HEK293 (cell line): ENCODE data around the gene ASTN2.

ENCODE experiments used
- CTCF ChIA-PET: fragments of 350-600 bp; formaldehyde crosslinking; extraction: SDS; loops from one replicate; lab custom pipeline; 2021; ENCODE audit warnings: antibody characterized with exemption; lab: Yijun Ruan, JAX
- POLR2A ChIA-PET: fragments of 300-600 bp; formaldehyde crosslinking; extraction: SDS; loops from one replicate; lab custom pipeline; 2020; ENCODE audit warnings: antibody characterized with exemption, inconsistent platforms; lab: Yijun Ruan, JAX
- H3K27ac ChIP-seq: fragments of 200-500 bp; sonication (Bioruptor generic); 2 replicates; pipeline ENCODE4 v1.5.1; 2014; ENCODE audit warnings: low read depth, low read length, control low read depth, inconsistent platforms; ENCODE audit errors: extremely low read depth
- H3K36me3 ChIP-seq, 2 experiments: fragments of 200-500 bp in 1 of 2; sonication (Bioruptor generic) in 1 of 2; 1 replicate in 1 of 2; 2 replicates in 1 of 2; pipeline ENCODE4 v1.5.1; 2014 to 2017; ENCODE audit warnings: inconsistent platforms in 2 of 2, low read length in 2 of 2; ENCODE audit not compliant: control insufficient read depth in 2 of 2, insufficient read depth in 1 of 2
- H3K4me1 ChIP-seq: fragments of 200-500 bp; sonication (Bioruptor generic); 2 replicates; pipeline ENCODE4 v1.5.1; 2014; ENCODE audit warnings: mild to moderate bottlenecking, low read length, inconsistent platforms; ENCODE audit not compliant: control insufficient read depth, insufficient read depth
- H3K4me3 ChIP-seq: 2 replicates; pipeline ENCODE4 v1.5.1; 2011; ENCODE audit warnings: low read depth, mild to moderate bottlenecking, control low read depth, low read length, moderate library complexity
- H3K9me3 ChIP-seq: fragments of 200-500 bp; sonication (Bioruptor generic); 2 replicates; pipeline ENCODE4 v1.5.1; 2014; ENCODE audit warnings: low read depth, low read length, inconsistent platforms; ENCODE audit not compliant: control insufficient read depth, insufficient read depth
- REPIN1 ChIP-seq: fragments of 450-650 bp; formaldehyde crosslinking; IDR thresholded peaks from 2 replicates; pipeline ENCODE4 v1.5.1; 2017; ENCODE audit warnings: missing biosample characterization, missing genetic modification characterization, low read depth
- SETDB1 ChIP-seq: IDR thresholded peaks from one replicate; pipeline ENCODE4 v1.6.1; 2017; ENCODE audit warnings: mild to moderate bottlenecking, low read length, moderate library complexity, mixed read lengths; ENCODE audit not compliant: insufficient read length
- WT1 ChIP-seq: fragments of 450-650 bp; formaldehyde crosslinking; IDR thresholded peaks from 2 replicates; pipeline ENCODE4 v1.5.1; 2016; ENCODE audit warnings: missing biosample characterization, missing genetic modification characterization
- ZBTB21 ChIP-seq: fragments of 450-650 bp; formaldehyde crosslinking; IDR thresholded peaks from 2 replicates; pipeline ENCODE4 v1.5.1; 2017; ENCODE audit warnings: missing biosample characterization, missing genetic modification characterization
- ZNF112 ChIP-seq: fragments of 450-650 bp; formaldehyde crosslinking; IDR thresholded peaks from 2 replicates; pipeline ENCODE4 v1.5.0; 2017; ENCODE audit warnings: missing biosample characterization, missing genetic modification characterization
- ZNF138 ChIP-seq: fragments of 450-650 bp; formaldehyde crosslinking; IDR thresholded peaks from 2 replicates; pipeline ENCODE4 v1.5.1; 2016; ENCODE audit warnings: missing biosample characterization, missing genetic modification characterization, borderline replicate concordance
- ZNF146 ChIP-seq: fragments of 450-650 bp; formaldehyde crosslinking; IDR thresholded peaks from 2 replicates; pipeline ENCODE4 v1.5.1; 2016; ENCODE audit warnings: missing biosample characterization, missing genetic modification characterization
- ZNF221 ChIP-seq: fragments of 450-650 bp; formaldehyde crosslinking; IDR thresholded peaks from 2 replicates; pipeline ENCODE4 v1.5.1; 2017; ENCODE audit warnings: missing biosample characterization, missing genetic modification characterization, borderline replicate concordance
- ZNF248 ChIP-seq: fragments of 450-650 bp; formaldehyde crosslinking; IDR thresholded peaks from 2 replicates; pipeline ENCODE4 v1.5.1; 2017; ENCODE audit warnings: missing biosample characterization, missing genetic modification characterization
- ZNF324 ChIP-seq: fragments of 450-650 bp; formaldehyde crosslinking; IDR thresholded peaks from 2 replicates; pipeline ENCODE4 v1.5.1; 2016; ENCODE audit warnings: missing biosample characterization, missing genetic modification characterization
- ZNF621 ChIP-seq: fragments of 450-650 bp; formaldehyde crosslinking; IDR thresholded peaks from 2 replicates; pipeline ENCODE4 v1.5.1; 2017; ENCODE audit warnings: missing biosample characterization, missing genetic modification characterization
- ZNF624 ChIP-seq: fragments of 450-650 bp; formaldehyde crosslinking; IDR thresholded peaks from 2 replicates; pipeline ENCODE4 v1.5.1; 2017; ENCODE audit warnings: missing biosample characterization, missing genetic modification characterization
- ZNF660 ChIP-seq: fragments of 450-650 bp; IDR thresholded peaks from 2 replicates; pipeline ENCODE4 v1.5.1; 2018; ENCODE audit warnings: missing biosample characterization, mild to moderate bottlenecking, missing genetic modification characterization
- ZNF785 ChIP-seq: fragments of 450-650 bp; formaldehyde crosslinking; IDR thresholded peaks from 2 replicates; pipeline ENCODE4 v1.5.1; 2016; ENCODE audit warnings: missing biosample characterization, missing genetic modification characterization
- ZXDB ChIP-seq: fragments of 450-650 bp; formaldehyde crosslinking; IDR thresholded peaks from 2 replicates; pipeline ENCODE4 v1.5.1; 2016; ENCODE audit warnings: missing biosample characterization, missing genetic modification characterization
- TF ChIP-seq, protein P1 (sequence below): fragments of 450-650 bp; formaldehyde crosslinking; IDR thresholded peaks from 2 replicates; pipeline ENCODE4 v1.5.1; 2017; ENCODE audit warnings: missing biosample characterization, missing genetic modification characterization
- TF ChIP-seq, protein P2 (sequence below): fragments of 450-650 bp; formaldehyde crosslinking; IDR thresholded peaks from 2 replicates; pipeline ENCODE4 v1.5.1; 2016; ENCODE audit warnings: missing biosample characterization, missing genetic modification characterization
- TF ChIP-seq, protein P3 (sequence below): fragments of 450-650 bp; formaldehyde crosslinking; IDR thresholded peaks from 2 replicates; pipeline ENCODE4 v1.5.1; 2016; ENCODE audit warnings: missing biosample characterization, missing genetic modification characterization
- TF ChIP-seq, protein P4 (sequence below): fragments of 450-650 bp; formaldehyde crosslinking; IDR thresholded peaks from 2 replicates; pipeline ENCODE4 v1.5.1; 2016; ENCODE audit warnings: missing biosample characterization, missing genetic modification characterization

ASTN2 gene

DNA sequence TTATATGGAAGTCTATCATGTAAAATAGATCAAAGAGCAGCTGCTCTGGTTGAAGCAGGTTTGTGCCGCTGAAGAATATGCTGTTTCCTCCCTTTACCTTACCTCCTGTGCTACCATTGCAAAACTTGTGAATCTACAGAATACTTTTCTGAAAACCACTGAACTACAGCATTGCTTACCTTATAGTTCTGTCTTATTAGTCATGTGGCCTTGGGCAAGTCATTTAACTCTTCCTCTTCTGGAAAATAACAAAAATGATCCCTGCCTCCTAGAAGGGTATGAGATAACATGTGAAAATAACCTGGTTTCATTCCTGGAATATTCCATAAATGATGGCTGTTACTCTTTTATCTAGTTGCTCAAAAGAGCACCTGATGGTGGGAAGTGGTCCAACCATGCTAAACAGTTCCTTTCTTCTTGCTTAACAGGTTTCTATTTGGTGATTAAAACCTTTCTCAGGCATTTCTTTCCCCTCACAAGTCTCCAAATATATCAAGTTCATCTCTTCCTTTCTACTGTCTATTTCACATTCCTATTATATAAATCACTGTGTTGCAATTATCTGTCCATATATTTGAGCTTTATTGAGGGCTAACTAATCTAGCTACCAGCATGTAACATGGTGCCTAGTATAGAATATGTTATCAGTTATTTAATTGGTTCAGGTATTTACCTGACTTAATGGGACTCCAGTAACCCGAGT is 712.8 kb downstream of the ASTN2 start (continued):
- TF ChIP-seq, protein P1, sequence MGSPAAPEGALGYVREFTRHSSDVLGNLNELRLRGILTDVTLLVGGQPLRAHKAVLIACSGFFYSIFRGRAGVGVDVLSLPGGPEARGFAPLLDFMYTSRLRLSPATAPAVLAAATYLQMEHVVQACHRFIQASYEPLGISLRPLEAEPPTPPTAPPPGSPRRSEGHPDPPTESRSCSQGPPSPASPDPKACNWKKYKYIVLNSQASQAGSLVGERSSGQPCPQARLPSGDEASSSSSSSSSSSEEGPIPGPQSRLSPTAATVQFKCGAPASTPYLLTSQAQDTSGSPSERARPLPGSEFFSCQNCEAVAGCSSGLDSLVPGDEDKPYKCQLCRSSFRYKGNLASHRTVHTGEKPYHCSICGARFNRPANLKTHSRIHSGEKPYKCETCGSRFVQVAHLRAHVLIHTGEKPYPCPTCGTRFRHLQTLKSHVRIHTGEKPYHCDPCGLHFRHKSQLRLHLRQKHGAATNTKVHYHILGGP, result no peak

DNA sequence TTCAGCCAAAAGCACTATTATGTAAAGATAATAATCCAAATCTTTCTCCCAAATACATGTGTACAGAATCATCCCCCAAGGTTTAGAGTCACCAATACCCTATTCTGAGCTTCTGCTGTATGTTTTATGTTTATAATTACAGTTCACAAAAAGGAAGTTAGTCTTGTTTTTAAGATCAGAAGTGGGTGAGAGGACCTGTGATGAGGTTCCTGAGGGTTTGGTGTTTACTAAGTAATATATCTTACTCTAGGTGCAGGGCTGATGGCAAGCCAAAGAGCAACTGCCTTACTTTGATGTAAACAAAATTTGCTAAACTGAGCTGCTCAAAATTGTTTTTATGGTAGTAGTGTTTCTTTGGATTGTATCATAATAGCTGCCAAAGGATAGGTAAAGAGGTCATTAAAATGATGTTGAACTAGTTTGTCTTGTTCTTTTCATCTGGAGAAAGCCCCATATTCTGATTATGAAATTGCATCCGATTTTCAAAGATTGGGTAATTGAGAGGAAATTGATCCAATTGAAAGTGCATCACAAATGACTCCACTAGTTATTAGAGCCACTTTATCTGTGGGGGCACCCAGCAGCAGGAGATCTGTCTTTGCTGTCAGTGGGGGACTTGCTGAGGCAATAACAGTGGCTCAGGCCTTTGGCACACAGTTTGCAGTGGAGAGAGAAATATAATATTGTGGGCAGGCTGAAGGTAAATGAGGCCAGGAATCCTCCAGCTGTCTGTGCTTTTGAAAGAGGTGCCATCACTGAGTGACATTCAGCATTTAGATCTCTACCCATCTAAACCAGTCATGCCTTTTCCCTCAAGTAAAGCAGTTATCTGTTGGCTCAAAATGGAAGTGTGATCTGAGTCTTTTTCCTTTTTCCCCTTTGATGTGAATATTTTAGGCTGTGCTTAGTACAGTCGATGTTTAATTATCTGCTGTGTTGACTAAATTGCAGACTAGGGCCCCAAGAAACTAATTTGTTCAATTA is 713.7 kb downstream of the ASTN2 start:
- TF ChIP-seq ZNF112 (no peak), ZXDB (no peak), ZNF621 (tag by site-specific recombination) (no peak), SETDB1 (no peak), ZNF624 (tag by site-specific recombination) (no peak), ZNF146 (tag by site-specific recombination) (no peak), WT1 (tag by site-specific recombination) (no peak), ZNF248 (tag by site-specific recombination) (no peak), ZBTB21 (tag by site-specific recombination) (no peak), ZNF221 (no peak), ZNF324 (tag by site-specific recombination) (no peak), ZNF785 (tag by site-specific recombination) (no peak), ZNF138 (tag by site-specific recombination) (no peak), ZNF660 (tag by site-specific recombination) (no peak), REPIN1 (no peak)
- TF ChIP-seq, protein P2, sequence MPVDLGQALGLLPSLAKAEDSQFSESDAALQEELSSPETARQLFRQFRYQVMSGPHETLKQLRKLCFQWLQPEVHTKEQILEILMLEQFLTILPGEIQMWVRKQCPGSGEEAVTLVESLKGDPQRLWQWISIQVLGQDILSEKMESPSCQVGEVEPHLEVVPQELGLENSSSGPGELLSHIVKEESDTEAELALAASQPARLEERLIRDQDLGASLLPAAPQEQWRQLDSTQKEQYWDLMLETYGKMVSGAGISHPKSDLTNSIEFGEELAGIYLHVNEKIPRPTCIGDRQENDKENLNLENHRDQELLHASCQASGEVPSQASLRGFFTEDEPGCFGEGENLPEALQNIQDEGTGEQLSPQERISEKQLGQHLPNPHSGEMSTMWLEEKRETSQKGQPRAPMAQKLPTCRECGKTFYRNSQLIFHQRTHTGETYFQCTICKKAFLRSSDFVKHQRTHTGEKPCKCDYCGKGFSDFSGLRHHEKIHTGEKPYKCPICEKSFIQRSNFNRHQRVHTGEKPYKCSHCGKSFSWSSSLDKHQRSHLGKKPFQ (tag by site-specific recombination), result no peak
- TF ChIP-seq, protein P3, sequence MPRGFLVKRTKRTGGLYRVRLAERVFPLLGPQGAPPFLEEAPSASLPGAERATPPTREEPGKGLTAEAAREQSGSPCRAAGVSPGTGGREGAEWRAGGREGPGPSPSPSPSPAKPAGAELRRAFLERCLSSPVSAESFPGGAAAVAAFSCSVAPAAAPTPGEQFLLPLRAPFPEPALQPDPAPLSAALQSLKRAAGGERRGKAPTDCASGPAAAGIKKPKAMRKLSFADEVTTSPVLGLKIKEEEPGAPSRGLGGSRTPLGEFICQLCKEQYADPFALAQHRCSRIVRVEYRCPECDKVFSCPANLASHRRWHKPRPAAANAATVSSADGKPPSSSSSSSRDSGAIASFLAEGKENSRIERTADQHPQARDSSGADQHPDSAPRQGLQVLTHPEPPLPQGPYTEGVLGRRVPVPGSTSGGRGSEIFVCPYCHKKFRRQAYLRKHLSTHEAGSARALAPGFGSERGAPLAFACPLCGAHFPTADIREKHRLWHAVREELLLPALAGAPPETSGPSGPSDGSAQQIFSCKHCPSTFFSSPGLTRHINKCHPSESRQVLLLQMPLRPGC (tag by site-specific recombination), result no peak
- ChIA-PET CTCF (interaction anchor here (0.5 kb wide), 1 partner anchor 589 kb away, joined by 4 read pairs; no protein-coding TSS in a partner anchor), POLR2A (interaction anchor here (0.7 kb wide), 1 partner anchor 12 kb away, joined by 3 read pairs; no protein-coding TSS in a partner anchor)
- peaks cover 0 to 48% of the 10 kb centered on the region in 2 experiments; a peak in 1 of 3 replicates for H3K36me3 ChIP-seq
- no peaks in the 10 kb centered on the region for H3K4me1 ChIP-seq
- no peaks in the 10 kb centered on the region for H3K9me3 ChIP-seq
- H3K4me3 ChIP-seq, result no peak overlapping the region
- H3K27ac ChIP-seq, result no peak overlapping the region

DNA sequence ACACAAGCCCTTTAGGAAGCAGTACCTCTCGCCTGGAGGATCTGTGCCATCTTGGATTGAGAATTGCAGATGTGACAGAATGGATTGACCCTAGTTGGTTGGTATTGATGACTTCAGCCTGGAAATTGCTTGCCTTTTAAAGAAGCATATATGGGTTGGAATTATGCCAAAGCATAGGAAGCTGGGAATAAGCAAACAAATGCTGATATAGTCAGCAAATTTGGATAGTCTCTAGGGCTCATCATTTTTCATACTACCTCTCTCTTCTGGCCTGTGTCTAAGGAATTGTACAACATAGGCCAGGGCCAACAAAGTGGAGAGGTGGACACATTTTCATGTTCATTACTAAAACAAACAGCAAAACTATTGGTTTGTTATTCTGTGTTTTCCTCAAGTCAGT is 714.6 kb downstream of the ASTN2 start:
- CTCF ChIA-PET, result no interaction called here
- Histone ChIP-seq H3K27ac (no peak overlapping the region), H3K36me3 (peaks cover 0 to 54% of the 10 kb centered on the region in 2 experiments; a peak in 1 of 3 replicates)

More for the DNA sequence above, 714.6 kb downstream of the ASTN2 start:
- POLR2A ChIA-PET, result no interaction called here
- H3K9me3 ChIP-seq, result no peaks in the 10 kb centered on the region
- no peak overlapping the region for H3K4me3 ChIP-seq
- no peaks in the 10 kb centered on the region for H3K4me1 ChIP-seq
- TF ChIP-seq, protein P4, sequence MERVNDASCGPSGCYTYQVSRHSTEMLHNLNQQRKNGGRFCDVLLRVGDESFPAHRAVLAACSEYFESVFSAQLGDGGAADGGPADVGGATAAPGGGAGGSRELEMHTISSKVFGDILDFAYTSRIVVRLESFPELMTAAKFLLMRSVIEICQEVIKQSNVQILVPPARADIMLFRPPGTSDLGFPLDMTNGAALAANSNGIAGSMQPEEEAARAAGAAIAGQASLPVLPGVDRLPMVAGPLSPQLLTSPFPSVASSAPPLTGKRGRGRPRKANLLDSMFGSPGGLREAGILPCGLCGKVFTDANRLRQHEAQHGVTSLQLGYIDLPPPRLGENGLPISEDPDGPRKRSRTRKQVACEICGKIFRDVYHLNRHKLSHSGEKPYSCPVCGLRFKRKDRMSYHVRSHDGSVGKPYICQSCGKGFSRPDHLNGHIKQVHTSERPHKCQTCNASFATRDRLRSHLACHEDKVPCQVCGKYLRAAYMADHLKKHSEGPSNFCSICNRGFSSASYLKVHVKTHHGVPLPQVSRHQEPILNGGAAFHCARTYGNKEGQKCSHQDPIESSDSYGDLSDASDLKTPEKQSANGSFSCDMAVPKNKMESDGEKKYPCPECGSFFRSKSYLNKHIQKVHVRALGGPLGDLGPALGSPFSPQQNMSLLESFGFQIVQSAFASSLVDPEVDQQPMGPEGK (tag by site-specific recombination), result no peak
- TF ChIP-seq, all 188 proteins: peak for 0
